ENCODE data around the gene CAPZB.
"Not testable (repeated sequence)": the region's sequence is repeated elsewhere in the genome, so short reads cannot be mapped to it uniquely, and the experiment has no call there.

DNA sequence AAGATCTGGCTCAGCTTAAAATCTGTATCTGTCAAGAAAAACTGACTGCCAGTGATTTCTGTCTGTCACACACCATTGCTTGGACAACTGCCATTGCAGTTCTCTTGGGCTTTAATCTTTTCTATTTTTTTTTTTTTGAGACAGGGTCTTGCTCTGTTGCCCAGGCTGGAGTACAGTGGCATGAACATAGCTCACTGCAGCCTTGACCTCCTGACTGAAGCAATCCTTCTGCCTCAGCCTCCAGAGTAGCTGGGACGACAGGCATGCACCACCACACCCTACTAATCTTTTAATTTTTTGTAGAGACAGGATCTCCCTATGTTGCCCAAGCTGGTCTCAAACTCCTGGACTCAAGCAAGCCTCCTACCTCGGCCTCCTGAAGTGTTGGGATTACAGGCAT, 14.5 kb upstream of the CAPZB start:
- TF ChIP-seq CTCF (IDR thresholded peaks at IDR 0.05; ENCODE audit: insufficient read depth, low read length); GABPA (IDR thresholded peaks at IDR 0.05; ENCODE audit: low read depth); REST (IDR thresholded peaks at IDR 0.05; ENCODE audit: insufficient replicate concordance, low read depth); POLR2AphosphoS5 (IDR thresholded peaks at IDR 0.05; ENCODE audit: low read depth): not testable (repeated sequence)
